Loucy (cell line): Measurements from ENCODE around the gene CD177.

Experiments
- EZH2phosphoT487 ChIP-seq: fragments of 200-600 bp; IDR thresholded peaks from 2 replicates; pipeline ENCODE4 v1.6.1; 2018; ENCODE audit warnings: antibody characterized with exemption, mild to moderate bottlenecking, moderate library complexity, borderline replicate concordance
- TF ChIP-seq, protein P1 (sequence below): fragments of 200-600 bp; sonication (generic); conservative IDR thresholded peaks from 2 replicates; pipeline ENCODE4 v1.5.1; 2014; ENCODE audit warnings: mild to moderate bottlenecking, antibody characterized with exemption, low read length

DNA sequence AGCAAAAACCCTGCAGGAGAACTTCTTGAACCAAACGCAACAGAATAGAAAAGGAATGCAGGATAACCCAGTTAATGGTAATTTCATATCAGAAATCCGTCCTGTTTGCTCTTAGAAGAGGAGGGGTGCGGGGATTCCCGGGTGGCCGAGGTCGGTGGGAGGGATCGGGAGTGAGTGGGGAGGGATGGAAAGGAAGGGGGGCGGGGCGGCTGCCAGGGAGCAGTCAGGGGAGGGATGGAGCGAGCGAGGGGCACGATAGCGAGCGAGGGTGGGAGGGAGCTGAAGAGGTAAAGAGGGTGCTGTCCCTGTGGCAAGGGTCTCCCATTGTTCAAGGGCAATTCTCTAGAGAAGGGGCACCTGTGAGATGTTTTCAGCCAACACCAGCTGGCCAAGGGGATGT, 26.5 kb downstream of the CD177 start:
- TF ChIP-seq, protein P1, sequence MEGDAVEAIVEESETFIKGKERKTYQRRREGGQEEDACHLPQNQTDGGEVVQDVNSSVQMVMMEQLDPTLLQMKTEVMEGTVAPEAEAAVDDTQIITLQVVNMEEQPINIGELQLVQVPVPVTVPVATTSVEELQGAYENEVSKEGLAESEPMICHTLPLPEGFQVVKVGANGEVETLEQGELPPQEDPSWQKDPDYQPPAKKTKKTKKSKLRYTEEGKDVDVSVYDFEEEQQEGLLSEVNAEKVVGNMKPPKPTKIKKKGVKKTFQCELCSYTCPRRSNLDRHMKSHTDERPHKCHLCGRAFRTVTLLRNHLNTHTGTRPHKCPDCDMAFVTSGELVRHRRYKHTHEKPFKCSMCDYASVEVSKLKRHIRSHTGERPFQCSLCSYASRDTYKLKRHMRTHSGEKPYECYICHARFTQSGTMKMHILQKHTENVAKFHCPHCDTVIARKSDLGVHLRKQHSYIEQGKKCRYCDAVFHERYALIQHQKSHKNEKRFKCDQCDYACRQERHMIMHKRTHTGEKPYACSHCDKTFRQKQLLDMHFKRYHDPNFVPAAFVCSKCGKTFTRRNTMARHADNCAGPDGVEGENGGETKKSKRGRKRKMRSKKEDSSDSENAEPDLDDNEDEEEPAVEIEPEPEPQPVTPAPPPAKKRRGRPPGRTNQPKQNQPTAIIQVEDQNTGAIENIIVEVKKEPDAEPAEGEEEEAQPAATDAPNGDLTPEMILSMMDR: no peak
- TF ChIP-seq EZH2phosphoT487: no peak
